ENCODE measurements around the gene TPO.

Gene TPO

DNA sequence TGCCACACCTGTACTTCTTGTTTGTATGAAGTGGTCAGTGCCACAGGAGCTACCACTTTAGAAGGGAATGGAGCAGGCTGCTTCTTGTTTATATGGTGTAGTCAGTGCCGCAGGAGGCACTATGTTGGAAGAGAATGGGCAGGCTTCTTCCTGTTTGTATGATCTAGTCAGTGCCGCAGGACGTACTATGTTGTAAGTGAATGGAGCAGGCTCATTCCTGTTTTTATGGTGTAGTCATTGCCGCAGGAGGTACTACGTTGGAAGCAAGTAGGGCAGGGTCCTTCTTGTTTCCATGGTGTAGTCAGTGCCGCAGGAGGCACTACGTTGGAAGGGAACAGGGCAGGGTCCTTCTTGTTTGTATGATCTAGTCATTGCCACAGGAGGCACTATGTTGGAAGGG, 27.3 kb downstream of the TPO start:
- no peak for DNase-seq
- H3K4me3 ChIP-seq (ENCODE audit: control insufficient read depth in 1 of 7, extremely low read depth in 1 of 7, insufficient read depth in 4 of 7, low read depth in 2 of 7, low read length in 6 of 7) = no peak overlapping the region
- no peaks in the 10 kb centered on the region for H3K36me3 ChIP-seq (ENCODE audit: control insufficient read depth in 4 of 4, insufficient read depth in 4 of 4, low read length in 3 of 4)
- CTCF ChIA-PET = no interaction called here
- no peak overlapping the region for H3K27ac ChIP-seq (ENCODE audit: insufficient read depth in 1 of 2, low read depth in 1 of 2, low read length in 2 of 2, poor library complexity in 1 of 2, severe bottlenecking in 2 of 2)
- H3K4me1 ChIP-seq (ENCODE audit: control extremely low read depth in 1 of 4, control insufficient read depth in 4 of 4, insufficient read depth in 4 of 4, low read length in 3 of 4) = no peaks in the 10 kb centered on the region
- POLR2A ChIA-PET = no interaction called here
- peaks cover 0 to 2% (median 0%) of the 10 kb centered on the region in 5 experiments for H3K9me3 ChIP-seq (ENCODE audit: control extremely low read depth in 1 of 5, control insufficient read depth in 4 of 5, insufficient read depth in 2 of 5, low read depth in 1 of 5, low read length in 4 of 5)
- WGBS (ENCODE audit: insufficient coverage) = 90% methylated on average over 2 of the region's 7 CpGs
- H3K27me3 ChIP-seq (replicated peaks in 2 of 5; ENCODE audit: control insufficient read depth in 4 of 5, insufficient read depth in 5 of 5, low read length in 4 of 5) = peaks cover 0 to 6% (median 0%) of the 10 kb centered on the region in 5 experiments

DNA sequence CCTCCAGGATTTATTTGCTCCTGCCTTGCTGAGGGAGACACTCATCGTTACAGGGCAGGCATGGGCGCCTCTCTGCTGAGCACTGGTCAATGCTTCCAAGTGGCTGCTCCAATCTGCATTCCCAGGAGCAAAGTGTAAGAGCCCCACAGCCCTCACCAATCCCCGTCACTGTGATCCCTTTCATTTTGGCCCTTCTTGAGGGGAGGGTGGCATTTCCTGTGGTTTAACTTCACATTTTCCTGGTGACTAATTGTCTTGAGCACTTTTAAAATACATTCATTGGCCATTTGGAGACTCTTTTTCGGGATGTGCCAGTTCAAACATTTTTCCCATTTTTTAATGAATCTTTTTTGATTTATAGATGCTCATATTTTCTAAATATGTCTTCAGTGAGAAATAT, 33.0 kb downstream of the TPO start:
- Histone ChIP-seq H3K9me3 (ENCODE audit: control extremely low read depth in 1 of 5, control insufficient read depth in 4 of 5, insufficient read depth in 2 of 5, low read depth in 1 of 5, low read length in 4 of 5) (no peaks in the 10 kb centered on the region), H3K27ac (ENCODE audit: insufficient read depth in 1 of 2, low read depth in 1 of 2, low read length in 2 of 2, poor library complexity in 1 of 2, severe bottlenecking in 2 of 2) (no peak overlapping the region), H3K4me1 (ENCODE audit: control extremely low read depth in 1 of 4, control insufficient read depth in 4 of 4, insufficient read depth in 4 of 4, low read length in 3 of 4) (no peaks in the 10 kb centered on the region), H3K27me3 (replicated peaks in 2 of 5; ENCODE audit: control insufficient read depth in 4 of 5, insufficient read depth in 5 of 5, low read length in 4 of 5) (peaks cover 0 to 34% (median 5%) of the 10 kb centered on the region in 5 experiments), H3K4me3 (ENCODE audit: control insufficient read depth in 1 of 7, extremely low read depth in 1 of 7, insufficient read depth in 4 of 7, low read depth in 2 of 7, low read length in 6 of 7) (no peak overlapping the region), H3K36me3 (ENCODE audit: control insufficient read depth in 4 of 4, insufficient read depth in 4 of 4, low read length in 3 of 4) (no peaks in the 10 kb centered on the region)
- POLR2A ChIA-PET = no interaction called here
- CTCF ChIA-PET = no interaction called here
- WGBS (ENCODE audit: insufficient coverage) = 86% methylated on average over 3 of the region's 4 CpGs
- DNase-seq = no peak

DNA sequence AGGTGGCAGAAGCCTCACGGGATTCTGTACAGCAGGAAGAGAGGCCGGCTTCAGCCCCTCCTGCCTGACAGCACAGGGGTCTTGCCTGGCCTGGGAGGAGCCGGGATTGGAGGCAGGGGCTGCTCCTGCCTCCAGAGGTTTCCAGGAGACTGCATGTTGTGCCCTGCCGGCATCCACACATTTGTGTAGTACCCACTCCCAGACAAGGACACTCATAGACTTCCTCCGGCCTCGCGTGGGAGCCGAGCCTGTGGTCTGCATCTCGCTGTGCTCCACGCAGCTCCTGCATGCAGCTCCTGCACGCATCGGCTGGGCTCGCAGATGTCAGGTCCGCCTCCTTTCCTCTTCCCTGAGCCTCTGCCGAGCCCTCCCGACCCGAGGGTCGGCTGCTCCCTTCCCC, 34.7 kb downstream of the TPO start:
- Histone ChIP-seq H3K4me3 (ENCODE audit: control insufficient read depth in 1 of 7, extremely low read depth in 1 of 7, insufficient read depth in 4 of 7, low read depth in 2 of 7, low read length in 6 of 7) (no peak overlapping the region), H3K36me3 (ENCODE audit: control insufficient read depth in 4 of 4, insufficient read depth in 4 of 4, low read length in 3 of 4) (no peaks in the 10 kb centered on the region), H3K27ac (ENCODE audit: insufficient read depth in 1 of 2, low read depth in 1 of 2, low read length in 2 of 2, poor library complexity in 1 of 2, severe bottlenecking in 2 of 2) (no peak overlapping the region), H3K27me3 (replicated peaks in 2 of 5; ENCODE audit: control insufficient read depth in 4 of 5, insufficient read depth in 5 of 5, low read length in 4 of 5) (peaks cover 0 to 31% (median 5%) of the 10 kb centered on the region in 5 experiments), H3K9me3 (ENCODE audit: control extremely low read depth in 1 of 5, control insufficient read depth in 4 of 5, insufficient read depth in 2 of 5, low read depth in 1 of 5, low read length in 4 of 5) (no peaks in the 10 kb centered on the region), H3K4me1 (ENCODE audit: control extremely low read depth in 1 of 4, control insufficient read depth in 4 of 4, insufficient read depth in 4 of 4, low read length in 3 of 4) (no peaks in the 10 kb centered on the region)
- no peak for DNase-seq
- 67% methylated on average over 18 of the region's 18 CpGs for WGBS (ENCODE audit: insufficient coverage)
- CTCF ChIA-PET = interaction anchor here (0.6 kb wide), 1 partner anchor 106 kb away, joined by 3 read pairs; no protein-coding TSS in a partner anchor
- POLR2A ChIA-PET = no interaction called here

DNA sequence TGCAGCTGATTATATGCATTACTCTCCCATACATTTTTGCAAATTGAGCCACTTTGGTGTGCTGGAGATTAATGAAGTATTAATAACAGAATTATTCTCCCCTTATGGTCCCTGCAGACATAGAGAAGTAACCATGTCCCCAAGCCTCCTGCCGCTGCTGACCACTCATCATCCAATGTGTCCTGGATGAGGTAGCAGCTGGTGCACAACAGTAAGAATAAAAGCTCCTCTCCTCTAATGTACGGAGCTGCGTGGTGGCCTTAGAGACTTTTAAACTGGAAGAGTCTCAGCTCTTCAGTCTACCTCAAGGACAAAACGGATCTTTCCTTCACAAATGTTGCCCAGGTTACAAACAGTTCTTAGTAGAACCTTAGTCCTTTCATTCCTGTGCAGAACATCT, 37.7 kb downstream of the TPO start:
- CTCF ChIA-PET = no interaction called here
- no peak overlapping the region for H3K4me3 ChIP-seq (ENCODE audit: control insufficient read depth in 1 of 7, extremely low read depth in 1 of 7, insufficient read depth in 4 of 7, low read depth in 2 of 7, low read length in 6 of 7)
- WGBS (ENCODE audit: insufficient coverage) = 73% methylated on average over 4 of the region's 4 CpGs

DNA sequence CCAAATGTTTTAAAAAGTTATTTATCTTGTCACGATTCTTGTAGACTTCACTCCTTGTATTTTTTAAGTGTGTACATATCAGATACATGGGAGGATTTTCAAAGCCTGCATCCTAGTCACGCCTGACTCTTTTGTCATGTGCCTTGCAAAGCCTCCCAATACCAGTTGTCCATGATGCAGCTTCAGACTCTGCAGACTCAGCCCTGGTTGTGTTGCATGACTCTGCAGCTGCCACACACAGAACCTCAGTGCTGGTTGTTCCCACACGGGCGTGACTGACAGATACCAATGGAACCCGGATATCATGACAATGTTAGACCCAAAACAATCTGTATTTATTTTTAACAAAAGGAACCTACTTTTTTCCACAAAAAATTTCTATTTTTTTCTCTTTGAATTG, 38.2 kb downstream of the TPO start:
- DNase-seq = no peak
- no peak overlapping the region for H3K4me3 ChIP-seq (ENCODE audit: control insufficient read depth in 1 of 7, extremely low read depth in 1 of 7, insufficient read depth in 4 of 7, low read depth in 2 of 7, low read length in 6 of 7)
- H3K4me1 ChIP-seq (ENCODE audit: control extremely low read depth in 1 of 4, control insufficient read depth in 4 of 4, insufficient read depth in 4 of 4, low read length in 3 of 4) = no peaks in the 10 kb centered on the region
- H3K36me3 ChIP-seq (ENCODE audit: control insufficient read depth in 4 of 4, insufficient read depth in 4 of 4, low read length in 3 of 4) = no peaks in the 10 kb centered on the region
- WGBS (ENCODE audit: insufficient coverage) = 73% methylated on average over 4 of the region's 5 CpGs
- no peak overlapping the region for H3K27ac ChIP-seq (ENCODE audit: insufficient read depth in 1 of 2, low read depth in 1 of 2, low read length in 2 of 2, poor library complexity in 1 of 2, severe bottlenecking in 2 of 2)
- H3K27me3 ChIP-seq (replicated peaks in 2 of 5; ENCODE audit: control insufficient read depth in 4 of 5, insufficient read depth in 5 of 5, low read length in 4 of 5) = peaks cover 0 to 28% (median 8%) of the 10 kb centered on the region in 5 experiments
- POLR2A ChIA-PET = no interaction called here
- H3K9me3 ChIP-seq (ENCODE audit: control extremely low read depth in 1 of 5, control insufficient read depth in 4 of 5, insufficient read depth in 2 of 5, low read depth in 1 of 5, low read length in 4 of 5) = no peaks in the 10 kb centered on the region
- CTCF ChIA-PET = no interaction called here

More for the DNA sequence above, 37.7 kb downstream of the TPO start:
- H3K36me3 ChIP-seq (ENCODE audit: control insufficient read depth in 4 of 4, insufficient read depth in 4 of 4, low read length in 3 of 4) = no peaks in the 10 kb centered on the region
- H3K9me3 ChIP-seq (ENCODE audit: control extremely low read depth in 1 of 5, control insufficient read depth in 4 of 5, insufficient read depth in 2 of 5, low read depth in 1 of 5, low read length in 4 of 5) = no peaks in the 10 kb centered on the region
- no peak for DNase-seq
- POLR2A ChIA-PET = no interaction called here
- H3K27me3 ChIP-seq (replicated peaks in 2 of 5; ENCODE audit: control insufficient read depth in 4 of 5, insufficient read depth in 5 of 5, low read length in 4 of 5) = peaks cover 0 to 28% (median 8%) of the 10 kb centered on the region in 5 experiments
- no peaks in the 10 kb centered on the region for H3K4me1 ChIP-seq (ENCODE audit: control extremely low read depth in 1 of 4, control insufficient read depth in 4 of 4, insufficient read depth in 4 of 4, low read length in 3 of 4)
- no peak overlapping the region for H3K27ac ChIP-seq (ENCODE audit: insufficient read depth in 1 of 2, low read depth in 1 of 2, low read length in 2 of 2, poor library complexity in 1 of 2, severe bottlenecking in 2 of 2)

DNA sequence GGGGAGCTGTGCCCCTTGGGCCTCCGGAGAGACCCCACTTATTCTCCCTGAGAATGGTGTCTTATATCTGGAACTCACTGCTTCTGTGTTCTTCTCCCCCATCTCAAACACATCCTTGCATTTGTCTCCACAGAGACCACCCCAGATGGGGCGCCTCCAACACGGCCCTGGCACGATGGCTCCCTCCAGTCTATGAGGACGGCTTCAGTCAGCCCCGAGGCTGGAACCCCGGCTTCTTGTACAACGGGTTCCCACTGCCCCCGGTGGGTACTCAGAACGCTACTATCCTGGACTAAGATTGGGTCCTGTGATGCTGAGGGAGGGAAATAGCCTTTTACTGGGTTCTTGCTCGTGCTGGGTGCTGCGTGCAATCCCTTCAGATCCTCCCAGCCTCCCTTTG, 40.3 kb downstream of the TPO start:
- no peaks in the 10 kb centered on the region for H3K9me3 ChIP-seq (ENCODE audit: control extremely low read depth in 1 of 5, control insufficient read depth in 4 of 5, insufficient read depth in 2 of 5, low read depth in 1 of 5, low read length in 4 of 5)

DNA sequence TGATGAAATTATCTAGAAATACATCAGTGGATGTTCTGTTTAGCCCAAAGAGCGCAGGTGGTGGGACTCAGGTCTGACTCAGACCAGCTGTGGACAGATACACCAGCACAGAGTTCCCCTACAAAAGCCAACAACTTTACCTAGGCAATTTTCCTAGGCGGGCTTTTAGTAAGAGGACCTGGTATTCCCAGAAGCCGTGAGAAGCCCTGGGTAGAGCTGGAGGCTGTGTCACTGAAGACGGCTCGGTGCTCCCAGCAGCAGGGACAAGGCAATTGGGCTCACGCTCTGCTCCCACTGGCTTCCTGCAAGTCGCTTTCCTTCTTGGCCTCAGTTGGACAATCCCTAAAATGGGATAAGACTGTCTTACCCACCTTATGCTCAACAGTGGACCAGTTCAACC, 41.1 kb downstream of the TPO start:
- POLR2A ChIA-PET = no interaction called here
- Histone ChIP-seq H3K27ac (ENCODE audit: insufficient read depth in 1 of 2, low read depth in 1 of 2, low read length in 2 of 2, poor library complexity in 1 of 2, severe bottlenecking in 2 of 2) (no peak overlapping the region), H3K4me3 (ENCODE audit: control insufficient read depth in 1 of 7, extremely low read depth in 1 of 7, insufficient read depth in 4 of 7, low read depth in 2 of 7, low read length in 6 of 7) (no peak overlapping the region), H3K9me3 (ENCODE audit: control extremely low read depth in 1 of 5, control insufficient read depth in 4 of 5, insufficient read depth in 2 of 5, low read depth in 1 of 5, low read length in 4 of 5) (no peaks in the 10 kb centered on the region), H3K4me1 (ENCODE audit: control extremely low read depth in 1 of 4, control insufficient read depth in 4 of 4, insufficient read depth in 4 of 4, low read length in 3 of 4) (no peaks in the 10 kb centered on the region), H3K36me3 (ENCODE audit: control insufficient read depth in 4 of 4, insufficient read depth in 4 of 4, low read length in 3 of 4) (no peaks in the 10 kb centered on the region), H3K27me3 (replicated peaks in 2 of 5; ENCODE audit: control insufficient read depth in 4 of 5, insufficient read depth in 5 of 5, low read length in 4 of 5) (peaks cover 0 to 12% (median 3%) of the 10 kb centered on the region in 5 experiments)
- no peak for DNase-seq
- CTCF ChIA-PET = no interaction called here
- 98% methylated on average over 7 of the region's 7 CpGs for WGBS (ENCODE audit: insufficient coverage)

More for the DNA sequence above, 40.3 kb downstream of the TPO start:
- no peak overlapping the region for H3K27ac ChIP-seq (ENCODE audit: insufficient read depth in 1 of 2, low read depth in 1 of 2, low read length in 2 of 2, poor library complexity in 1 of 2, severe bottlenecking in 2 of 2)
- no peaks in the 10 kb centered on the region for H3K4me1 ChIP-seq (ENCODE audit: control extremely low read depth in 1 of 4, control insufficient read depth in 4 of 4, insufficient read depth in 4 of 4, low read length in 3 of 4)
- ChIA-PET POLR2A (no interaction called here), CTCF (no interaction called here)
- H3K4me3 ChIP-seq (ENCODE audit: control insufficient read depth in 1 of 7, extremely low read depth in 1 of 7, insufficient read depth in 4 of 7, low read depth in 2 of 7, low read length in 6 of 7) = no peak overlapping the region
- no peak for DNase-seq
- WGBS (ENCODE audit: insufficient coverage) = 89% methylated on average over 8 of the region's 12 CpGs
- H3K27me3 ChIP-seq (replicated peaks in 2 of 5; ENCODE audit: control insufficient read depth in 4 of 5, insufficient read depth in 5 of 5, low read length in 4 of 5) = peaks cover 0 to 15% (median 5%) of the 10 kb centered on the region in 5 experiments
- no peaks in the 10 kb centered on the region for H3K36me3 ChIP-seq (ENCODE audit: control insufficient read depth in 4 of 4, insufficient read depth in 4 of 4, low read length in 3 of 4)

All from common myeloid progenitor, CD34-positive (primary cell).